K562 (cell line): Measurements from ENCODE around the gene AGT. TPM values are rescaled to one million over a fixed set of nuclear protein-coding genes. Genes with fewer than 3 reads are reported as not detected.

Experiments
- CBFB ChIP-seq: sonication (generic); formaldehyde crosslinking; IDR thresholded peaks from 2 replicates; pipeline ENCODE4 v1.4.0; 2020; ENCODE audit warnings: mild to moderate bottlenecking, missing genetic modification reagents
- CEBPG ChIP-seq, 3 experiments: fragments of 200-800 bp in 1 of 3; sonication (Bioruptor generic) in 1 of 3; sonication (generic) in 1 of 3; formaldehyde crosslinking in 1 of 3; IDR thresholded peaks in 2 of 3; conservative IDR thresholded peaks in 1 of 3; 2 replicates each; pipeline versions ENCODE4 v1.6.1 to v1.8.0; 2016 to 2022; ENCODE audit warnings: missing compliant biosample characterization in 2 of 3, missing genetic modification characterization in 2 of 3, mild to moderate bottlenecking in 1 of 3, missing genetic modification reagents in 1 of 3
- DIDO1 ChIP-seq: fragments of 450-650 bp; IDR thresholded peaks from 2 replicates; pipeline ENCODE4 v1.6.1; 2016; ENCODE audit warnings: low read depth, missing biosample characterization, missing genetic modification characterization
- ETS1 ChIP-seq: conservative IDR thresholded peaks from 2 replicates; pipeline ENCODE4 v1.6.1; 2011; ENCODE audit warnings: low read depth, mild to moderate bottlenecking, low read length; ENCODE audit not compliant: control insufficient read depth
- ETV5 ChIP-seq: sonication (generic); formaldehyde crosslinking; IDR thresholded peaks from 2 replicates; pipeline ENCODE4 v1.4.0; 2020; ENCODE audit warnings: low read depth, mild to moderate bottlenecking, missing genetic modification reagents
- FOSL1 ChIP-seq: fragments of 200-800 bp; sonication (Bioruptor generic); conservative IDR thresholded peaks from 2 replicates; pipeline ENCODE4 v1.6.1; 2016; ENCODE audit warnings: missing genetic modification characterization, missing compliant biosample characterization
- JUND ChIP-seq, 2 experiments: IDR thresholded peaks; 2 replicates in 1 of 2; 3 replicates in 1 of 2; pipeline ENCODE4 v1.6.1; 2011; ENCODE audit warnings: borderline replicate concordance in 2 of 2, low read depth in 2 of 2, low read length in 2 of 2, improper control_type of control experiment in 1 of 2, missing biosample characterization in 1 of 2, missing genetic modification characterization in 1 of 2, missing genetic modification reagents in 1 of 2
- MAX ChIP-seq: sonication (generic); formaldehyde crosslinking; IDR thresholded peaks from 2 replicates; pipeline ENCODE4 v1.9.0; 2022; ENCODE audit warnings: mild to moderate bottlenecking, missing genetic modification reagents
- POLR3G ChIP-seq: IDR thresholded peaks from 2 replicates; pipeline ENCODE4 v1.6.1; 2011; ENCODE audit not compliant: insufficient read length, insufficient replicate concordance; ENCODE audit errors: extremely low read depth
- SMARCA4 ChIP-seq: fragments of 450-650 bp; IDR thresholded peaks from 2 replicates; pipeline ENCODE4 v1.6.1; 2016
- SMC3 ChIP-seq: conservative IDR thresholded peaks from 2 replicates; pipeline ENCODE4 v1.6.1; 2011; ENCODE audit warnings: low read depth, low read length, improper control_type of control experiment; ENCODE audit not compliant: insufficient read depth
- SRF ChIP-seq, 2 experiments: fragments of 250-450, 450-650 bp in 1 of 2; sonication (Bioruptor Pico) in 1 of 2; sonication (generic) in 1 of 2; formaldehyde crosslinking; IDR thresholded peaks; 2 replicates each; pipeline versions ENCODE4 v1.5.0 to v1.5.1; 2020 to 2022; ENCODE audit warnings: mild to moderate bottlenecking in 1 of 2, missing genetic modification reagents in 1 of 2
- SUPT5H ChIP-seq: fragments of 450-650 bp; IDR thresholded peaks from 2 replicates; pipeline ENCODE4 v1.6.1; 2016
- TRIM24 ChIP-seq, 2 experiments: fragments of 450-650 bp; IDR thresholded peaks; 2 replicates each; pipeline ENCODE4 v1.6.1; 2016
- ZMIZ1 ChIP-seq, 2 experiments: fragments of 150-350 bp in 1 of 2; IDR thresholded peaks; 2 replicates each; pipeline ENCODE4 v1.6.1; 2012 to 2016; ENCODE audit warnings: low read depth in 2 of 2, low read length in 2 of 2, mild to moderate bottlenecking in 1 of 2, moderate library complexity in 1 of 2
- ZNF324 ChIP-seq: fragments of 250-450 bp; sonication (Bioruptor Pico); IDR thresholded peaks from 2 replicates; pipeline ENCODE4 v1.4.0; 2020; ENCODE audit warnings: mild to moderate bottlenecking
- ZNF609 ChIP-seq: sonication (generic); formaldehyde crosslinking; IDR thresholded peaks from 2 replicates; pipeline ENCODE4 v1.8.1; 2023; ENCODE audit warnings: missing genetic modification reagents, mild to moderate bottlenecking, borderline replicate concordance
- polyA plus RNA-seq, 8 experiments: library from polyadenylated mRNA; depleted of rRNA in 4 of 8; stranded (reverse) in 5 of 8; unstranded in 3 of 8; fragments of >200 nt; fragmentation: Nextera tagmentation in 2 of 8; fragmentation: Illumina TruSeq in 1 of 8; extraction: Ambion mirVana in 2 of 8; extraction: Trizol in 1 of 8; gene quantifications; 2 replicates each; pipeline versions ENCODE4 v1.2.1 to v1.2.3, GENCODE V29; 2011 to 2014; ENCODE audit warnings: inconsistent platforms in 1 of 8, missing spikeins in 1 of 8
- total RNA-seq, 7 experiments: library from RNA; depleted of rRNA in 6 of 7; stranded (reverse); fragments of >200 nt in 6 of 7; fragmentation: Illumina TruSeq in 2 of 7; extraction: Trizol in 2 of 7; gene quantifications; 2 replicates each; pipeline versions ENCODE4 v1.2.1 to v1.2.3, GENCODE V29; 2011 to 2021; ENCODE audit warnings: low replicate concordance in 1 of 7

AGT gene
- total and polyA plus RNA-seq, 9 of the 15 experiments (the other 6 are each of a cell fraction or from before 2014, with no cell fraction given) = 0.40 TPM; not detected in 8

GRCh38 chr1:230681599-230681998 lies 32.3 kb downstream of the AGT start (continued):
- TF ChIP-seq CEBPG (CRISPR knock-in tag; IDR thresholded peaks at IDR 0.05) (0 out of 2 replicates have a peak, but pooled peaks have one; percentile 29), CEBPG (tag; conservative IDR thresholded peaks at IDR 0.05 in 1 of 2, IDR thresholded peaks at IDR 0.05 in 1 of 2) (peak; percentile 66 to 69; a peak in 3 of 4 replicates), ZNF609 (CRISPR knock-in tag) (no peak), ETV5 (CRISPR knock-in tag) (no peak), DIDO1 (tag) (no peak), ZNF324 (no peak), POLR3G (no peak), ETS1 (no peak), CBFB (no peak), MAX (CRISPR knock-in tag) (no peak), SMC3 (no peak), SRF (CRISPR knock-in tag; IDR thresholded peaks at IDR 0.05) (no peak), SMARCA4 (no peak; the same call in 1 of the 2 replicates), TRIM24 (IDR thresholded peaks at IDR 0.05) (no peak), SUPT5H (no peak), ZMIZ1 (IDR thresholded peaks at IDR 0.05; ENCODE audit: low read depth in 2 of 2, low read length in 2 of 2) (no peak), JUND (IDR thresholded peaks at IDR 0.05; ENCODE audit: borderline replicate concordance, low read depth, low read length) (peak; percentile 78), JUND (tag; IDR thresholded peaks at IDR 0.05; ENCODE audit: borderline replicate concordance, low read depth, low read length) (peak; percentile 73; the same call in 1 of the 3 replicates), FOSL1 (tag) (peak; percentile 75)
